ENCODE measurements around the gene PPL. TPM values are rescaled to one million over a fixed set of nuclear protein-coding genes. Genes with fewer than 3 reads are reported as not detected.

The PPL gene
- total and polyA plus RNA-seq, 2 of the 8 experiments (the other 6 are each of a cell fraction or from before 2014, with no cell fraction given) = 11.3 to 29.5 TPM

DNA sequence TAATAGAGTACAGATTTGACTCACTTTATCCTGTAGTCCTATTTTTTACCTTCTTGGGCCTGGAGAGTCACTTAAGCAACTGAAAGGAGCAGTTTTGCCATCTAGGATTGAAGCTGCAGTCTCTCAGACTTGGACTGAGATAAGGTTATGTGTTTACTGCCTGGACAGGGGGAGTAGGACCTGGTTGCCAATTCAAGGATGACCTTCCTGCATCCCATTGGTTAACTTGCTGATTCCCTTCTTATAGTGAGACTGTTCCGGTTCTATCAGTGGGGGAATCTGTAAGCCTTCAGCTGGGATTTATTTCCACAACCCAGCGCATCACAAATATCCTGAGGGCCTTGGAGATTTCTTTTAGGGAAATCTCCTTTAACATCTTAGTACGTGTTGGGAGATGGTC lies 86.7 kb downstream of the PPL start:
- H4K91ac ChIP-seq (replicated peaks; ENCODE audit: insufficient read length, low read length) = no peak overlapping the region
- H4K5ac ChIP-seq (ENCODE audit: insufficient read length, low read depth, low read length) = no peak overlapping the region
- H3K4me2 ChIP-seq (ENCODE audit: insufficient read depth in 1 of 2, low read depth in 2 of 2, low read length in 2 of 2) = no peak overlapping the region
- no peak overlapping the region for H2BK5ac ChIP-seq (ENCODE audit: low read depth, low read length)
- no peaks in the 10 kb centered on the region for H3K9me3 ChIP-seq (ENCODE audit: insufficient read depth in 2 of 2, low read depth in 1 of 2, low read length in 1 of 2)
- 95% methylated on average over 3 of the region's 3 CpGs; no CpG with 5 or more reads in 1 of the 2 experiments for WGBS, 2 experiments (ENCODE audit: extremely low coverage in 1 of 2, insufficient coverage in 1 of 2, insufficient read length in 1 of 2, insufficient replicate concordance in 2 of 2, low coverage in 1 of 2, low lambda C conversion rate in 2 of 2, missing lambda C conversion rate in 1 of 2)
- H2BK12ac ChIP-seq (ENCODE audit: low read depth, low read length) = no peak overlapping the region
- H4K8ac ChIP-seq (ENCODE audit: extremely low read depth, insufficient read depth, low read length) = no peak overlapping the region
- H3K18ac ChIP-seq (ENCODE audit: extremely low read depth, low read length) = no peak overlapping the region
- H4K20me1 ChIP-seq (replicated peaks in 1 of 2; ENCODE audit: control insufficient read depth in 1 of 2, insufficient read depth in 2 of 2, low read length in 2 of 2) = peaks cover 15 to 24% of the 10 kb centered on the region in 2 experiments
- H3K36me3 ChIP-seq (ENCODE audit: control insufficient read depth in 2 of 4, insufficient read depth in 4 of 4, low read length in 3 of 4) = peaks cover 5 to 24% (median 12%) of the 10 kb centered on the region in 4 experiments; a peak in 5 of 8 replicates
- H3K14ac ChIP-seq (ENCODE audit: insufficient read length) = no peak overlapping the region
- H2BK20ac ChIP-seq (ENCODE audit: low read length) = no peak overlapping the region
- no peak overlapping the region for H2BK15ac ChIP-seq (ENCODE audit: low read length)
- H2AK5ac ChIP-seq (ENCODE audit: low read depth, low read length) = no peak overlapping the region
- H3K4ac ChIP-seq (replicated peaks; ENCODE audit: insufficient read length, low read depth, low read length) = no peak overlapping the region
- ChIA-PET POLR2A (ENCODE audit: partially characterized antibody) (no interaction called here), CTCF (ENCODE audit: partially characterized antibody) (interaction anchor here (0.8 kb wide), 1 partner anchor 12 kb away, joined by 3 read pairs; no protein-coding TSS in a partner anchor)
- no peak overlapping the region for H2BK120ac ChIP-seq (replicated peaks; ENCODE audit: low read depth, low read length)
- H3K9ac ChIP-seq (replicated peaks in 1 of 4; ENCODE audit: extremely low read depth in 1 of 4, low read depth in 3 of 4, low read length in 3 of 4) = peak overlapping the region in 1 of 4 experiments; percentile 50; a peak in 1 of 7 replicates
- no peak overlapping the region for H3K23ac ChIP-seq (ENCODE audit: insufficient read length)
- peaks cover 3 to 11% (median 5%) of the 10 kb centered on the region in 4 experiments; a peak in 6 of 7 replicates for H3K4me1 ChIP-seq (replicated peaks in 1 of 4; ENCODE audit: control insufficient read depth in 3 of 4, insufficient read depth in 4 of 4, low read length in 3 of 4)
- no peak overlapping the region for H3K56ac ChIP-seq (replicated peaks; ENCODE audit: insufficient read length, low read depth, low read length)
- H3K79me2 ChIP-seq (ENCODE audit: control insufficient read depth in 1 of 2, insufficient read depth in 2 of 2, low read length in 2 of 2) = peaks cover 21 to 70% of the 10 kb centered on the region in 2 experiments
- TF ChIP-seq TCF12 (IDR thresholded peaks at IDR 0.05; ENCODE audit: low read depth, low read length) (no peak), PHF8 (conservative IDR thresholded peaks at IDR 0.05; ENCODE audit: low read depth, low read length) (no peak), SP1 (IDR thresholded peaks at IDR 0.05; ENCODE audit: low read depth, low read length) (no peak), JUN (IDR thresholded peaks at IDR 0.05; ENCODE audit: low read depth, low read length) (no peak), GABPA (IDR thresholded peaks at IDR 0.05; ENCODE audit: borderline replicate concordance, insufficient read depth, low read length) (no peak), TEAD4 (IDR thresholded peaks at IDR 0.05; ENCODE audit: low read depth, low read length) (no peak), YY1 (IDR thresholded peaks at IDR 0.05; ENCODE audit: low read depth, low read length) (no peak), MAFK (IDR thresholded peaks at IDR 0.05; ENCODE audit: low read depth, low read length) (no peak)
- TF ChIP-seq, protein P1, sequence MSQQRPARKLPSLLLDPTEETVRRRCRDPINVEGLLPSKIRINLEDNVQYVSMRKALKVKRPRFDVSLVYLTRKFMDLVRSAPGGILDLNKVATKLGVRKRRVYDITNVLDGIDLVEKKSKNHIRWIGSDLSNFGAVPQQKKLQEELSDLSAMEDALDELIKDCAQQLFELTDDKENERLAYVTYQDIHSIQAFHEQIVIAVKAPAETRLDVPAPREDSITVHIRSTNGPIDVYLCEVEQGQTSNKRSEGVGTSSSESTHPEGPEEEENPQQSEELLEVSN (IDR thresholded peaks at IDR 0.05) = no peak
- H2AFZ ChIP-seq (ENCODE audit: low read length) = no peak overlapping the region
- H3K27ac ChIP-seq (ENCODE audit: low read depth, low read length) = no peak overlapping the region
- peaks cover 10% of the 10 kb centered on the region for H3K79me1 ChIP-seq (ENCODE audit: low read depth, low read length)
- H3K27me3 ChIP-seq (replicated peaks in 1 of 4; ENCODE audit: control insufficient read depth in 3 of 4, extremely low read depth in 1 of 4, insufficient read depth in 3 of 4, low read length in 3 of 4) = no peaks in the 10 kb centered on the region
- no peak for FAIRE-seq
- peaks cover 9% of the 10 kb centered on the region for H3K23me2 ChIP-seq (ENCODE audit: low read depth, low read length)
- no peak overlapping the region; a peak in 1 of 8 replicates for H3K4me3 ChIP-seq (ENCODE audit: extremely low read depth in 1 of 4, insufficient read depth in 2 of 4, low read depth in 3 of 4, low read length in 4 of 4)
- DNase-seq (ENCODE audit: low read depth in 1 of 2, low spot score in 2 of 2) = no peak

All from H1 (cell line).